Spleen (tissue), 7 donors: ENCODE measurements around the gene CTXND1.

ENCODE experiments used
- POLR2A ChIP-seq, 3 donors: fragments of 450-650 bp; IDR thresholded peaks; one replicate each; pipeline ENCODE4 v1.5.1; 2017; ENCODE audit warnings: antibody characterized with exemption in 3 of 3, mild to moderate bottlenecking in 1 of 3
- POLR2AphosphoS5 ChIP-seq, 3 donors: sonication (generic); formaldehyde crosslinking; IDR thresholded peaks; one replicate each; pipeline ENCODE4 v1.5.1; 2017; ENCODE audit warnings: antibody characterized with exemption in 3 of 3
- TF ChIP-seq, protein P1 (sequence below), 11 experiments: fragments of 200-600 bp in 7 of 11; fragments of 450-650 bp in 4 of 11; sonication (generic) in 4 of 11; IDR thresholded peaks in 8 of 11; conservative IDR thresholded peaks in 3 of 11; 1 replicate in 7 of 11; 2 replicates in 4 of 11; pipeline versions ENCODE4 v1.4.0 to v1.8.0; 2016 to 2021; ENCODE audit warnings: antibody characterized with exemption in 11 of 11, inconsistent platforms in 4 of 11, mild to moderate bottlenecking in 1 of 11
- donor health status: DM: no; HTN: no; CAD: no; lungs with moderate emphysema.
- donor health status: DM: no; HTN: no; CAD: no.
- donor health status: DM: no; HTN: no; CAD: no.

DNA sequence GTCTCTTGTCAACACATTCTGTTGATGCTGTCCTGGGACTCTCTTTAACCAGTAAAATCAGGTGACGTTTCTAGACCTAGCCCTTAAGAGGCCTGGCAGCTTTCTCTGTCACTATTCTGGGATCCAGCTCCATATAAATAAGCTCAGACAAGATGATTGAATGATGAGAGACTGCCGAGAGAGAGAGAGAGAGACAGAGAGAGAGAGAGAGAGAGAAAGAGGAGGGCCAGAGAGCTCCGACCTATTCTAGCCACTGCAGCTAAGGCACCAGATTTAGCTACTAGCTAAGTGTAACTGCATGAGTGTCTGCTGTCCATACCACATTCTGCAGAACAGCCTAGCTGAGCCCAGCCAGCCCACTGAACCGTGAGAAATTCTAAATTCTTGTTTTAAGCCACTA is 36.1 kb upstream of the CTXND1 start:
- TF ChIP-seq, protein P1, sequence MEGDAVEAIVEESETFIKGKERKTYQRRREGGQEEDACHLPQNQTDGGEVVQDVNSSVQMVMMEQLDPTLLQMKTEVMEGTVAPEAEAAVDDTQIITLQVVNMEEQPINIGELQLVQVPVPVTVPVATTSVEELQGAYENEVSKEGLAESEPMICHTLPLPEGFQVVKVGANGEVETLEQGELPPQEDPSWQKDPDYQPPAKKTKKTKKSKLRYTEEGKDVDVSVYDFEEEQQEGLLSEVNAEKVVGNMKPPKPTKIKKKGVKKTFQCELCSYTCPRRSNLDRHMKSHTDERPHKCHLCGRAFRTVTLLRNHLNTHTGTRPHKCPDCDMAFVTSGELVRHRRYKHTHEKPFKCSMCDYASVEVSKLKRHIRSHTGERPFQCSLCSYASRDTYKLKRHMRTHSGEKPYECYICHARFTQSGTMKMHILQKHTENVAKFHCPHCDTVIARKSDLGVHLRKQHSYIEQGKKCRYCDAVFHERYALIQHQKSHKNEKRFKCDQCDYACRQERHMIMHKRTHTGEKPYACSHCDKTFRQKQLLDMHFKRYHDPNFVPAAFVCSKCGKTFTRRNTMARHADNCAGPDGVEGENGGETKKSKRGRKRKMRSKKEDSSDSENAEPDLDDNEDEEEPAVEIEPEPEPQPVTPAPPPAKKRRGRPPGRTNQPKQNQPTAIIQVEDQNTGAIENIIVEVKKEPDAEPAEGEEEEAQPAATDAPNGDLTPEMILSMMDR (IDR thresholded peaks at IDR 0.05 in 8 of 11, conservative IDR thresholded peaks at IDR 0.05 in 3 of 11): no peak
- no peak for TF ChIP-seq POLR2A (IDR thresholded peaks at IDR 0.05)
- TF ChIP-seq POLR2AphosphoS5 (IDR thresholded peaks at IDR 0.05): no peak
